ENCODE measurements around the gene NASP. TPM values are rescaled to one million over a fixed set of nuclear protein-coding genes. Genes with fewer than 3 reads are reported as not detected.
A peak's percentile ranks its signal among the peaks of the same experiment; 100 is the strongest.

NASP gene
- total and polyA plus RNA-seq, 2 of the 13 experiments (the other 11 are each of a cell fraction or from before 2014, with no cell fraction given) = 132 to 256 TPM

DNA sequence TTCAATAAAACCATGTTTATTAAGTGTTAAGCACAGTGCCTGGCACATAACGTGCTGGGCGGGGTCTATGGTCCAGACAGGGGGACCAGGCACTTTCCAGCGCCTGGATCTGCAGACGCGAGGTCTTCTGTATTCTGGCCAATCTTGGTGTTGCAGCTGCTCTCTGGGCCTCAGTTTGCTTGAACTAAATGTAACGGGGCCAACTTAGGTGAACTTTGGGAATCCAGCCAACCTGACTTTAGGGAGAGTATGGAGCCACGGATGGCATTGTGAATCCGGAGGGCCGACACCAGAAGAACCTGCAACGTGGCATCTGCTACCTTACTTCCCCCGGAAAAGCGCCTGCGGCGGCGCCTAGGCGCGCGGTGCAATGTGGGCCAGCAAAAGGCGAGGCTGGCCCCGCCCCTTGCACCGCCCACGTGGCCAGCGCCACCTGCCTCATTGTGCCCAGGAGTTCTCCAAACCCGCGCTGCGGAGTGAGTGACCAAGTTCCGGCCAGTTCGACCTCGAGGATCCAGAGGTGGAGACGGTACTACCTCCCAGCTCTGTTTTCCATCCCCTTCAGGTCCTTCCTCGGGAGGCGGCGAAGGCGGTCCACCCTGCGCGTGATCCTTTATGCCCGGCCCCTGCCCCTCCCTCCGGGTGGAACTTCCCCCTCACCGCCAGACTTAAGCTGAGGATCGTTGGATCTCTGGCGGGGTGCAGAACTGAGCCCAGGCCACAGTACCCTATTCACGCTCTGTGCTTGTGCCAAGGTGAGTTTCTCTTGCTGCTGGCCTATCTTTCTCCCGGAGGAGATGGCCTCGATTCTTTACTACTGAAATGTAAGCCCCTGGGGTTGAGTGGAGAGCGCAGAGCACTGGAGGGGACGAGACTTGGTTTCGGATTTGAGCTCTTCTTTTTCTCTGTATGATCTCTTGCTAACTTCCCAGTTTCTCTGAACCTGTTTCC, 33.2 kb upstream of the NASP start, which contains the start of gene AKR1A1 (continued):
- TF ChIP-seq, protein P1, sequence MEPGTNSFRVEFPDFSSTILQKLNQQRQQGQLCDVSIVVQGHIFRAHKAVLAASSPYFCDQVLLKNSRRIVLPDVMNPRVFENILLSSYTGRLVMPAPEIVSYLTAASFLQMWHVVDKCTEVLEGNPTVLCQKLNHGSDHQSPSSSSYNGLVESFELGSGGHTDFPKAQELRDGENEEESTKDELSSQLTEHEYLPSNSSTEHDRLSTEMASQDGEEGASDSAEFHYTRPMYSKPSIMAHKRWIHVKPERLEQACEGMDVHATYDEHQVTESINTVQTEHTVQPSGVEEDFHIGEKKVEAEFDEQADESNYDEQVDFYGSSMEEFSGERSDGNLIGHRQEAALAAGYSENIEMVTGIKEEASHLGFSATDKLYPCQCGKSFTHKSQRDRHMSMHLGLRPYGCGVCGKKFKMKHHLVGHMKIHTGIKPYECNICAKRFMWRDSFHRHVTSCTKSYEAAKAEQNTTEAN (CRISPR knock-in tag; conservative IDR thresholded peaks at IDR 0.05) = peak; percentile 94
- no peak for TF ChIP-seq DNMT3B (CRISPR knock-in tag; conservative IDR thresholded peaks at IDR 0.05)
- no peak for TF ChIP-seq HNRNPK (IDR thresholded peaks at IDR 0.05; ENCODE audit: low read depth, low read length, poor library complexity, severe bottlenecking)
- TF ChIP-seq ZNF75D (CRISPR knock-in tag; IDR thresholded peaks at IDR 0.05; ENCODE audit: borderline replicate concordance) = no peak
- no peak for TF ChIP-seq EZH2 (conservative IDR thresholded peaks at IDR 0.05; ENCODE audit: low read depth, low read length)
- TF ChIP-seq ZBTB42 (CRISPR knock-in tag; IDR thresholded peaks at IDR 0.05) = peak; percentile 55; the same call in 1 of the 2 replicates
- TF ChIP-seq RFXANK (CRISPR knock-in tag; IDR thresholded peaks at IDR 0.05) = no peak
- TF ChIP-seq PHF21A (CRISPR knock-in tag; IDR thresholded peaks at IDR 0.05) = peak; percentile 58; the same call in 1 of the 2 replicates
- TF ChIP-seq ZNF10 (CRISPR knock-in tag; IDR thresholded peaks at IDR 0.05; ENCODE audit: borderline replicate concordance, low read depth) = no peak
- peak; percentile 81 for TF ChIP-seq GFI1 (CRISPR knock-in tag; IDR thresholded peaks at IDR 0.05; ENCODE audit: borderline replicate concordance)
- no peak; the same call in 1 of the 2 replicates for TF ChIP-seq ZNF780A (CRISPR knock-in tag; IDR thresholded peaks at IDR 0.05)
- TF ChIP-seq NR2F1 (CRISPR knock-in tag; IDR thresholded peaks at IDR 0.05) = no peak
- peak; percentile 57; the same call in 1 of the 2 replicates for TF ChIP-seq ZNF333 (CRISPR knock-in tag; IDR thresholded peaks at IDR 0.05; ENCODE audit: borderline replicate concordance)
- TF ChIP-seq TAF15 (IDR thresholded peaks at IDR 0.05; ENCODE audit: low read depth, low read length, poor library complexity, severe bottlenecking) = no peak
- TF ChIP-seq ZNF136 (CRISPR knock-in tag; IDR thresholded peaks at IDR 0.05; ENCODE audit: low read depth) = peak; percentile 72; the same call in 1 of the 2 replicates
- TF ChIP-seq, protein P2, sequence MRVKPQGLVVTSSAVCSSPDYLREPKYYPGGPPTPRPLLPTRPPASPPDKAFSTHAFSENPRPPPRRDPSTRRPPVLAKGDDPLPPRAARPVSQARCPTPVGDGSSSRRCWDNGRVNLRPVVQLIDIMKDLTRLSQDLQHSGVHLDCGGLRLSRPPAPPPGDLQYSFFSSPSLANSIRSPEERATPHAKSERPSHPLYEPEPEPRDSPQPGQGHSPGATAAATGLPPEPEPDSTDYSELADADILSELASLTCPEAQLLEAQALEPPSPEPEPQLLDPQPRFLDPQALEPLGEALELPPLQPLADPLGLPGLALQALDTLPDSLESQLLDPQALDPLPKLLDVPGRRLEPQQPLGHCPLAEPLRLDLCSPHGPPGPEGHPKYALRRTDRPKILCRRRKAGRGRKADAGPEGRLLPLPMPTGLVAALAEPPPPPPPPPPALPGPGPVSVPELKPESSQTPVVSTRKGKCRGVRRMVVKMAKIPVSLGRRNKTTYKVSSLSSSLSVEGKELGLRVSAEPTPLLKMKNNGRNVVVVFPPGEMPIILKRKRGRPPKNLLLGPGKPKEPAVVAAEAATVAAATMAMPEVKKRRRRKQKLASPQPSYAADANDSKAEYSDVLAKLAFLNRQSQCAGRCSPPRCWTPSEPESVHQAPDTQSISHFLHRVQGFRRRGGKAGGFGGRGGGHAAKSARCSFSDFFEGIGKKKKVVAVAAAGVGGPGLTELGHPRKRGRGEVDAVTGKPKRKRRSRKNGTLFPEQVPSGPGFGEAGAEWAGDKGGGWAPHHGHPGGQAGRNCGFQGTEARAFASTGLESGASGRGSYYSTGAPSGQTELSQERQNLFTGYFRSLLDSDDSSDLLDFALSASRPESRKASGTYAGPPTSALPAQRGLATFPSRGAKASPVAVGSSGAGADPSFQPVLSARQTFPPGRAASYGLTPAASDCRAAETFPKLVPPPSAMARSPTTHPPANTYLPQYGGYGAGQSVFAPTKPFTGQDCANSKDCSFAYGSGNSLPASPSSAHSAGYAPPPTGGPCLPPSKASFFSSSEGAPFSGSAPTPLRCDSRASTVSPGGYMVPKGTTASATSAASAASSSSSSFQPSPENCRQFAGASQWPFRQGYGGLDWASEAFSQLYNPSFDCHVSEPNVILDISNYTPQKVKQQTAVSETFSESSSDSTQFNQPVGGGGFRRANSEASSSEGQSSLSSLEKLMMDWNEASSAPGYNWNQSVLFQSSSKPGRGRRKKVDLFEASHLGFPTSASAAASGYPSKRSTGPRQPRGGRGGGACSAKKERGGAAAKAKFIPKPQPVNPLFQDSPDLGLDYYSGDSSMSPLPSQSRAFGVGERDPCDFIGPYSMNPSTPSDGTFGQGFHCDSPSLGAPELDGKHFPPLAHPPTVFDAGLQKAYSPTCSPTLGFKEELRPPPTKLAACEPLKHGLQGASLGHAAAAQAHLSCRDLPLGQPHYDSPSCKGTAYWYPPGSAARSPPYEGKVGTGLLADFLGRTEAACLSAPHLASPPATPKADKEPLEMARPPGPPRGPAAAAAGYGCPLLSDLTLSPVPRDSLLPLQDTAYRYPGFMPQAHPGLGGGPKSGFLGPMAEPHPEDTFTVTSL (CRISPR knock-in tag; IDR thresholded peaks at IDR 0.05; ENCODE audit: borderline replicate concordance) = no peak
- TF ChIP-seq HOXA9 (CRISPR knock-in tag; IDR thresholded peaks at IDR 0.05; ENCODE audit: borderline replicate concordance) = 0 out of 2 replicates have a peak, but pooled peaks have one; percentile 32
- no peak; the same call in 1 of the 2 replicates for TF ChIP-seq ZNF3 (CRISPR knock-in tag; IDR thresholded peaks at IDR 0.05)
- TF ChIP-seq, protein P3, sequence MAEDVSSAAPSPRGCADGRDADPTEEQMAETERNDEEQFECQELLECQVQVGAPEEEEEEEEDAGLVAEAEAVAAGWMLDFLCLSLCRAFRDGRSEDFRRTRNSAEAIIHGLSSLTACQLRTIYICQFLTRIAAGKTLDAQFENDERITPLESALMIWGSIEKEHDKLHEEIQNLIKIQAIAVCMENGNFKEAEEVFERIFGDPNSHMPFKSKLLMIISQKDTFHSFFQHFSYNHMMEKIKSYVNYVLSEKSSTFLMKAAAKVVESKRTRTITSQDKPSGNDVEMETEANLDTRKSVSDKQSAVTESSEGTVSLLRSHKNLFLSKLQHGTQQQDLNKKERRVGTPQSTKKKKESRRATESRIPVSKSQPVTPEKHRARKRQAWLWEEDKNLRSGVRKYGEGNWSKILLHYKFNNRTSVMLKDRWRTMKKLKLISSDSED (CRISPR knock-in tag; IDR thresholded peaks at IDR 0.05) = 0 out of 2 replicates have a peak, but pooled peaks have one; percentile 44
- peak; percentile 91 for TF ChIP-seq ARNTL (CRISPR knock-in tag; IDR thresholded peaks at IDR 0.05)
- TF ChIP-seq ZMYM2 (CRISPR knock-in tag; IDR thresholded peaks at IDR 0.05) = no peak

Data from HepG2 (cell line).